Hepatocyte (in vitro differentiated cells): Measurements from ENCODE around the gene NR2C2AP.

ENCODE experiments used
- EZH2 ChIP-seq: fragments of 200-600 bp; sonication (generic); IDR thresholded peaks from 2 replicates; pipeline ENCODE4 v1.6.1; 2016; ENCODE audit warnings: antibody characterized with exemption, mild to moderate bottlenecking, borderline replicate concordance
- EZH2phosphoT487 ChIP-seq: fragments of 200-600 bp; sonication (generic); IDR thresholded peaks from one replicate; pipeline ENCODE4 v1.6.1; 2018; ENCODE audit warnings: antibody characterized with exemption, mild to moderate bottlenecking, low read depth, moderate library complexity; ENCODE audit not compliant: unreplicated experiment, severe bottlenecking
- TF ChIP-seq, protein P1 (sequence below): fragments of 200-600 bp; sonication (generic); IDR thresholded peaks from 2 replicates; pipeline ENCODE4 v1.5.1; 2016; ENCODE audit warnings: antibody characterized with exemption, mild to moderate bottlenecking; ENCODE audit not compliant: poor library complexity

GRCh38 chr19:19227217-19227616, 24.0 kb upstream of the NR2C2AP start:
- TF ChIP-seq, protein P1, sequence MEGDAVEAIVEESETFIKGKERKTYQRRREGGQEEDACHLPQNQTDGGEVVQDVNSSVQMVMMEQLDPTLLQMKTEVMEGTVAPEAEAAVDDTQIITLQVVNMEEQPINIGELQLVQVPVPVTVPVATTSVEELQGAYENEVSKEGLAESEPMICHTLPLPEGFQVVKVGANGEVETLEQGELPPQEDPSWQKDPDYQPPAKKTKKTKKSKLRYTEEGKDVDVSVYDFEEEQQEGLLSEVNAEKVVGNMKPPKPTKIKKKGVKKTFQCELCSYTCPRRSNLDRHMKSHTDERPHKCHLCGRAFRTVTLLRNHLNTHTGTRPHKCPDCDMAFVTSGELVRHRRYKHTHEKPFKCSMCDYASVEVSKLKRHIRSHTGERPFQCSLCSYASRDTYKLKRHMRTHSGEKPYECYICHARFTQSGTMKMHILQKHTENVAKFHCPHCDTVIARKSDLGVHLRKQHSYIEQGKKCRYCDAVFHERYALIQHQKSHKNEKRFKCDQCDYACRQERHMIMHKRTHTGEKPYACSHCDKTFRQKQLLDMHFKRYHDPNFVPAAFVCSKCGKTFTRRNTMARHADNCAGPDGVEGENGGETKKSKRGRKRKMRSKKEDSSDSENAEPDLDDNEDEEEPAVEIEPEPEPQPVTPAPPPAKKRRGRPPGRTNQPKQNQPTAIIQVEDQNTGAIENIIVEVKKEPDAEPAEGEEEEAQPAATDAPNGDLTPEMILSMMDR = no peak
- TF ChIP-seq EZH2phosphoT487 (no peak), EZH2 (no peak)
